ENCODE measurements around the gene GPR39.

DNA sequence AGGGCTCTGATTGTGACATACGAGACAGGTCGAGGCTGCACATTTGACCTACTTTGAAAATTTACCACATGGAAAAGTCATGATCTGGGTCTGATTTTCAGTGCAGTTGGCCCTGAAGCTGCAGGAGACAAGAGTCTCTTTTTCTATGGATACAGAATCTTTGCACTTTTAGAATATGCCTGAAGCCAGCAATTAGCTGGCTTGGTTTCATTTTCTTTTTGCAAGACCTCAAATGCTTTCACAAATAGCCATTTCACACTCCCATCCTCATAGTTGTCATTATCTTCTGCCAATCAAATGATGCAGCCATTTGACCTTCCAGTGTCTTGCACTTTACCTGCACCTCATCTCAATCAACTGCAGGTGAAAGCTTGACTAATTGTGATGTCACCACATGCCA, 59.0 kb downstream of the GPR39 start:
- no peak for TF ChIP-seq POLR2A (IDR thresholded peaks at IDR 0.05)
- TF ChIP-seq, protein P1, sequence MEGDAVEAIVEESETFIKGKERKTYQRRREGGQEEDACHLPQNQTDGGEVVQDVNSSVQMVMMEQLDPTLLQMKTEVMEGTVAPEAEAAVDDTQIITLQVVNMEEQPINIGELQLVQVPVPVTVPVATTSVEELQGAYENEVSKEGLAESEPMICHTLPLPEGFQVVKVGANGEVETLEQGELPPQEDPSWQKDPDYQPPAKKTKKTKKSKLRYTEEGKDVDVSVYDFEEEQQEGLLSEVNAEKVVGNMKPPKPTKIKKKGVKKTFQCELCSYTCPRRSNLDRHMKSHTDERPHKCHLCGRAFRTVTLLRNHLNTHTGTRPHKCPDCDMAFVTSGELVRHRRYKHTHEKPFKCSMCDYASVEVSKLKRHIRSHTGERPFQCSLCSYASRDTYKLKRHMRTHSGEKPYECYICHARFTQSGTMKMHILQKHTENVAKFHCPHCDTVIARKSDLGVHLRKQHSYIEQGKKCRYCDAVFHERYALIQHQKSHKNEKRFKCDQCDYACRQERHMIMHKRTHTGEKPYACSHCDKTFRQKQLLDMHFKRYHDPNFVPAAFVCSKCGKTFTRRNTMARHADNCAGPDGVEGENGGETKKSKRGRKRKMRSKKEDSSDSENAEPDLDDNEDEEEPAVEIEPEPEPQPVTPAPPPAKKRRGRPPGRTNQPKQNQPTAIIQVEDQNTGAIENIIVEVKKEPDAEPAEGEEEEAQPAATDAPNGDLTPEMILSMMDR (IDR thresholded peaks at IDR 0.05) = no peak
